HG03108 (cell line): Measurements from ENCODE around the gene LY6G6F.

ENCODE experiments used
- ATAC-seq: cut with Tn5 transposase; IDR thresholded peaks from one replicate; pipeline ENCODE4 v1.9.1; 2021; ENCODE audit warnings: moderate library complexity; ENCODE audit not compliant: unreplicated experiment

The LY6G6F gene

DNA sequence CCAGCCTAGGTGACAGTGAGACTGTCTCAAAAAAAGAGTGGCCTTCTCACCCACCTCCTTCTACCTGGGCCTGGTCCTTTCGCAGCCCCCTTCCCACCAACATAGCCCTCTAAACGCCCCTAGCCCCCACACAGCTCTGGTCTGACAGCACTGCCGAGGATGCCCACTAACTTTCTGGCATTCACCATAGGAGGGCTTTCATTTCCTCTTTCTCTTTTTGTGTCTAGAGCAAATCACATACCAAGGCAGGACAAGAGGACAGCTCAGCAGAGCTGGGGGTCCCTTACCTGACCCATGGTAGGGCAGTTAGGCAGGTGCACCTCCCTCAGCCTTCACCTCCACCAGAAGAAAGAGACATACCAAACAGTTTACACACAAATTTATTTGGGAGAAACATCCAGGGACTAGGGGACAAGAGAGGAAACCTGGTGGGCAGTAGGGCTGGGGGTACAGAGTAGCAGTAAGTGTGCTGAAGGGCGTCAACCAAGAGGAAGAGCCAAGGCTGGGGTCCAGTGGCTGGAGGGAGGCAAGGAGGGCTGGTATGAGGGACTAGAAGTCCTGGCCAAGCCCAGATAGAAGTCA, 30.3 kb upstream of the LY6G6F start:
- ATAC-seq, result no peak

DNA sequence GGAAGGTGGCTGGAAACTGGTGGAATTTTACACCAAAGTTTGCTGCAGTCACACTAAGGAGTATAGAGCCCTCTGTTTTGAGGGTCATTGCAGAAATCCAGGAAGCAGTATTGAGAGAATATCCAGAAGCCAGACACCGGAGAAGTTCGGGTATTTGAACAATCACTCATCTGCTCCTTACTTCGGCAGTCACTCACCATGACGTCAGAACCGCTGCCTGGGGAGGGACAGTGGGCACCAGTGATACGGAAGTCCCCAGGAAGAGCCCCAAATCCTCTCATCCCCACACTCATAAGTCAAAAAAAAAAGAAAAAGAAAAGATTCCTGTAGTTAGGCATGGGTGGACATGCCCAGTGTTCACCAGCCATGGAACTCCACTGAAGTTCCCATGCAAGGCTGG, 29.8 kb upstream of the LY6G6F start:
- no peak for ATAC-seq

DNA sequence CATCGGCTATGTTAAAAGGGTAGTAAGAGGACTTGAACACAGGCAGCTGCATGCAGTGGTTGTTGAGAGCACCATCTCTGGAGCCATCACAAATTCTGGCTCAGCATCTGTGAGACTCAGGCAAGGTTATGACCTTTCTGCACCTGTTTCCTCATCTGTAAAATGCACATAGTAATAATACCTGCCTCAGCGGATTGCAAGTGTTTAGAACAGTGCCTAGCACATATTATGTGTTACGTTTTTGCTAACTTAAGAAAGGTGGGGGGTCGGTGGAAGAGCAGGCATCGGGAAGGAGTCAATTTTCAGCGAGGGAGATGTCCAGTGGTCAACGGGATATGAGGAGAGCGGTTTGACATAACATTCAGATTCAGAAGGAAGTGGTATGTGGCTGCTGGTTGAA, 28.7 kb upstream of the LY6G6F start:
- no peak for ATAC-seq

DNA sequence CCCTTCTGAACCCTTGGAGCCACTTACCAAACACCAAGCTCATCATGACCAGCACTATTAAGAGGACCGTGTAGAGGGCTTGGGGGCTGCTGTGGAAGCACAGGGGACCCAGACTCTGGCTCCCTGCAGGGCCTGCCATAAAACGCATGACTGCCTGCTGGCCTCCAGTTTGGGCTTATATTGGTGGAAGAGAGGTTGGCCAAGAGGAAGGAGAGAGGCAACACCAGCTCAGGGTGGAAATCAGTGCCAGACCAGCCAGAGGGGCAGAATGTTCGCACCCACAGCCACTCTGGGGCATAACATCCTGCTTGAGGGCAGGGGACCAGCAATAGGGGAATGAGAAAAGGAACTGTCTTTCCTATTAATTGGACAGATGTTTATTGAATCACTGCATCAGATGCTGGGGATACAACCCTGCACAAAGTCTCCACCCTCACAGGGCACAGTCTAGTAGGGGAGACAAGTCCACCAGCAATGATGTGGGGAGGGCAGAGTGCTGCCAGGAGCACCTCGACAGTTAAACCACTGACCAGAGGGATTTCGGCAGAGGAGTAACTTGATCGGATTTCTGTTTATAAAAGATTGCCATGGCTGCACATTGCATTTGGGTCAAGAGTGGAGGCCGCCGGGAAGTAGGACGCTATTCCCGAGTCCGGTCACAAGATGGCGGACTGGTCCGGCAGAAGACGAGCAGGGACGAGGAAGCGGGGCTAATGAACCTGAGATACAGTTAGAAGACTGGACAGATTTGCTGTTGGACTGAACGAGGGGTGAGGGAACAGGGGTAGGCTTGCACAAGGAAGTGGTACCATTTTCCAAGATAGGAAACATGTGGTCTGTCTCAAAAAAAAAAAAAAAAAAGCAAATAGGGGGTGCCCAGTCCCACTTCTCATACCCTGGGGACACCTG, 26.2 kb upstream of the LY6G6F start, which contains the start of gene LY6G5C:
LY6G5C (minus strand) TSS at position 842 of the 909 bp plus-strand sequence; CDS start at position 148, 694 bp downstream.
- peak; percentile 48 for ATAC-seq

DNA sequence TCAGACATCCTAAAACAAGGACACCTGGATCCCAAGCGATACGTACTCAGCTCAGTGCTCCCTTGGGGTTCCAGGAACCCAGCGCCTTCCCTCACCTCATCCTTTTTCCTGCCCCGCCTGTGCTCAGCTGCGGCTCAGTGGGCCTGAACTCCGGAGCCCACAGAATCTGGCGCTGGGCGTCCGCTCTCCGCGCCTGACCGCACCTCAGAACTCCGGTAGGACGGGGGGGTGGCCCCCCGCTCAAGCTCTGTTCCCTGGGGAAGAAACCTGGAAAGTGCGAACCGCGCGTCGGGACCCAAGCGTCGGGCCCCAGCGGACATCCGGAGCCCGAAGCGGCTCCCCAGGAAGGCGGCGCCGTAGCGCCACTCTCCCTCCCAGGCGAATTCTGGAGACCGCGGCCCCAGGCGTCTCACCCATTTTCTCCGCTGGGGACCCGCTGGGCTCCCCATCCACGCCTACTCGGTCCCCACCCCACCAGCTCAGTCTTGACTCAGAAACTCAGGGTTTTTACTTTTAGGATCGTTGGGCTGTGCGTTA, 25.5 kb upstream of the LY6G6F start:
- no peak for ATAC-seq

DNA sequence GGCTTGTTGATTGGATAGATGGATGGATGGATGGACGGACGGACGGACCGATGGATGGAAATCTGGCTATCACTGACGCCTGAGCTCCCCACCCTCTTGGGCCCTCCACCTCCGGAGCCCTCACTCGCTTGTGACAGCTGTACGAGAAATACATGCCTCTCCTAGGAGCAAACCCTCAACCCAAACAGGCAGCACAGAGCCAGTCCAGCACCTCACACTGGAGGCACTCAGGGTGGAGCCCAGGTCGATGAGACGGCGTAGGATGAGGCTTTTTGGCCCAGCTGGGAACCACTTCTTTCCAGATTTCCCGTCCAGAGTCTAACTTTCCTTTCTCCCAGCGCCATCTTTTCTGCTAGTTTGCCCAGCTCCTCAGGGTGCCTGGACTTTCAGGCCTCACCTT, 23.1 kb upstream of the LY6G6F start:
- no peak for ATAC-seq

DNA sequence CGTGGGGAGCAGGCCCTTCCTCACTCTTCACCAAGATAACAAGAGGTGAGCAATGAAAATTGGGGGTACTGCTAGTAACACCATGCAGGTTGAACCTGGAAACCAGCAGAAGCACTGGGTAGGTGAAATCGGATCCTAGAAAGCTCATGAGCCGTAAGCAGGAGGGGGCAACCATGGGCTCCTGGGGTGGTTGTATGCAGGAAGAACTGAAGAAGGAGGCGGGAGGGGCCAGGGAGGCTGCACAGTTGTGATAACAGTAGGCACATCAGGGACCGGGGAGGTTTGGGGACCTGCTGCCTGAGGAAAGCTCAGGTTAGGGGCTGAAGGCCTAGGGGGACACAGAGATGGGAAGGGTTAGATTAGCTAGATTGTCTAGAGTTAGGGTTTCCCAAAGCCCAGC, 20.2 kb upstream of the LY6G6F start:
- no peak for ATAC-seq

DNA sequence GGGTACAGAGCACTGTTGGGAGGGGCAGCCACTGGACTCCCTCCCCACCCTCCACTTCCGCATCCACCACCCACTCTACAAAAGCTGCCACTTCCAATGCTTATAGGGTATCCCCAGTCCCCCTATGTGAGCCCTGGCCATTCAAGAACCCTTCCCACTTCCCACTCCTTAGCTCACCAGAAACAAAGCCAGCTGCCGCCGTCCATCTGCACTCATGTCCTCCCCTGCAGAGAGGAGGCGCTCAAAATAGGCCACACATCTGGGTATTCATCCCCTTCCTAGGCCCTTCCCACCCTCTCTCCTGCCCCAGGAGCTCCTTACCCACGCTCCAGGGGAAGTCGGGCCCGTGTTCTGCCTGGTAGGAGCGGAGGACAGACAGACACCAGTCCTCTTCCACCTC, 19.3 kb upstream of the LY6G6F start:
- ATAC-seq, result no peak

DNA sequence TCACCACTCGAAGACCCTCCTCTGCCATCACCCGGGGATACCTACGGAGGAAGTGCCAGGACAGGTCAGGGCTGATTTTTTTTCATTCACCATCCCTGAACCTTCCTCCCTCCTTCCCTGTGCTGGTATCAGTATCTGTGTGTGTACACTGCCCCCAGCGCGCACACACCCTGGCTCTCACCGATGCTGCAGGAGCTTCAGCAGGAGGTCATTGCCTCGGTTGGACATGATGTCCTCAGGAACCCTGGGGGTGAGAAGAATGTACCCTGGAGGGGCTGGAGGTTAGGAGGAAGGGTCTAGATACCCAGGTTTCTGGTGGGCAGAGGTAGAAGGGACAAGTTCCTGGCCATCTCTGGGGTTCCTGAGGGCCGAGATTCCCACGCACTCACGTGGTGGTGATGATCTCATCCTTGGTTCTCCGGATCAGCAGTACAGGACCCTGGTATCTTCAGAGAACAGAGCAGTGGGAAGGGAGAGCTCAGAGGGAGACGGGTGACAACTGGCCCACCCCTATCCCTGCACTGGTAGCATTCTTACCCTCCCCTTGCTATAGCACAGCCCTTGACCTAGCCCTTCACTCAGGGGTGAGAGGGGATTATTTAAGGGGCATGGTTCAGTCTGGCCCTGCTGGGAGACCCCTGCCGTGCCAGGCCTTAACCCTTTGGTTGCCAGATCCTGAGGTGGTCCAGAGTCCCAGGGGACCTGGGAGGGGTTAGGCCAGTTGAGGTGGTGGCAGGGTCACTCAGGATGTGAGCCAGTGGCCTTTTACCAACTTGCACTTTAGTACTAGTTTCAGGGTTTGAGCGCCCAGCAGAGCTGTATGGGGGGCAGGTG, 18.6 kb upstream of the LY6G6F start:
- no peak for ATAC-seq

DNA sequence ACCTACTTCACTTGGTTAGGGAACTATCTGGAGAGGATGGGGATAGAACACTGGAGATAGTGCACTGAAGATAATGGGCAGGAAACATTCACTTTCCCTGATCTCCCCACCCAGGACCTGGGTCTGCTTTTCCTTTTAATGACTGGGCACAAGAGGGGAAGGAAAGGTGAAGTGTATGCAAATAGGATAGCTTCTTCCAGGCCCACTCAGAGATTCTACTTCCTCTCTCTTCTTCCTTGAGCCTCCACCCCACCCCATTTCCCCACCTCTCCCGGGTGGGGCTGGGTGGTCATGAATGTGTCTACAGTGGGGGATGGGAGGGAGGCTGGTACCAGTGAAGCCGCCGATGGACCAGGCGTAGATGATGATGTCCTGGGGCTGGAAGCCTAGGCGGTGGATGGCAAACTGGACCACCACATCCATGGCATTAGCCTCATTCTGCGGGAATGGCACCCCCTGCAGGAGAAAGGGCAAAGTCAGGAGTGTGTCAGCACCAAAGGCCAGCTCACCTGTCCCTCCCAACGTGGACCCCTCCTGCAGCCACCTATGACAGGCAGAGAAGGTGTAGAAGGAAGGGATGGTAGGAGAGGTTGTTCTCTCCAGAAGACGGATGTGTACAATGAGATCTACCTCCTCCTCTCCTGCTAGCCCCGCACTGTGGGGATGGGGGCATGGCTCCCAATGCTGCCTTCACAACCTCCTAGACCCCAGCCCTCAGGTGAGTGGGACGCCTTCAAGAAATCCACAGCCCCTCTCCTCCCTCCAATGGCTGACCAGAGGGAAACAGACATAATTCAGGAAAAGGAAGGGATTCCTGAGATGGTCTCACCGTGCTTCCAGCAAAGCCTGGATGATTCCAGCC, 17.2 kb upstream of the LY6G6F start:
- ATAC-seq, result no peak

DNA sequence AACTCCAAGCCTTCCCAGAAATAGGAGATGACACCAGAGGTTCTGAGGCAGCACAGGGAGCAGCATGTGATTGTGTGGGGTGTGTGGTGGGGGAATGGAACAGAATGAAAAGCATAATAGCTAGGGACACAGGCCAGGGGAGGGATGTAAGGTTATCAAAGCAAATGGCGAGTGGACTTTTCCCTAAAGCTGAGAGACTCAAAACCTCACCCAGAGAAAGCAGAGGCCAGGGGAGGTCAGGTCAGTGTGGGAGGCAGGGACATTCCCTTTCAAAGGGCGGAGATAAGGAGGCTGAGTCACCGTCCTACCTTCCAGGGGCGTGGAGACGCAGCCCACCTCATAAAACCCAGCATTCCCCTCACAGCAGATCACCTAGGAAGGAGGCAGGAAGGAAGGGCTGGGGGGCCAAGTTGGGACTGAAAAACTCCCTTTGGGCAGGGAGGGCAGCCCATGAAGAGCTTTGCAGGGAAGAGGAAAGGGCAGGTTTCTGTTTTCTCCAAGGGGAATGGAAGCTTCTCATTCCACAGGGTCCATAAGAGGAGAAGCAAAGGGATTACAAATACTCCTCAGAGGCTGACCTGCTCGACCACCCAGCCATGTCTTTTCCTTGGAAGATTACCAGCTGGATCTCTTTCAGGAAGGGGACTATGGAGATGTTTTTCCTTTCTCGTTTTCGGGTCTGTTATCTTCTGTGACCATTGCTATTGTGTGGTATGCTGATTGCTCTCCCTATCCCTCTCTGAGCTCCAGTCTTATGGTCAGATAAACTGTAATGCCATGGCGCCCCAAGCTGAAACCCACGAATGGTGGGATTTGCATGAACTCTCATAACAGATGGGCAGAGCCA, 16.2 kb upstream of the LY6G6F start:
- no peak for ATAC-seq

DNA sequence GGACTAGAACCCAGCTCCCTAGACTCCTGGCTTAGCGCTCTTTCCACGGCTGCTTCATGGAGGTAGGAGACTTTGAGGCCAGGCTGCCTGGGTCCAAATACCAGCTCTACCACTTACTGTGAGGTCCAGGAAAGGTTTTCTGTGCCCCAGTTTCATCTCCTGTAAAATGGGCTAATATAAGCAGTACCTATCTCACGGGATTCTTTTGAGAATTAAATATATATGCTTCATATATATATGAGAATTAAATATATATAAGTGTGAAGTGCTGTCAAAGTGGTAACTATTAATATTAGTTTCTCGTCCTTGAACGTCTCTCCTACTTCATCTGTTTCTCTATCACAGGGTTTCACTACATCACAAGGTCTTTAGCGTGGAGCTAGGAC, 15.6 kb upstream of the LY6G6F start:
- ATAC-seq, result no peak

DNA sequence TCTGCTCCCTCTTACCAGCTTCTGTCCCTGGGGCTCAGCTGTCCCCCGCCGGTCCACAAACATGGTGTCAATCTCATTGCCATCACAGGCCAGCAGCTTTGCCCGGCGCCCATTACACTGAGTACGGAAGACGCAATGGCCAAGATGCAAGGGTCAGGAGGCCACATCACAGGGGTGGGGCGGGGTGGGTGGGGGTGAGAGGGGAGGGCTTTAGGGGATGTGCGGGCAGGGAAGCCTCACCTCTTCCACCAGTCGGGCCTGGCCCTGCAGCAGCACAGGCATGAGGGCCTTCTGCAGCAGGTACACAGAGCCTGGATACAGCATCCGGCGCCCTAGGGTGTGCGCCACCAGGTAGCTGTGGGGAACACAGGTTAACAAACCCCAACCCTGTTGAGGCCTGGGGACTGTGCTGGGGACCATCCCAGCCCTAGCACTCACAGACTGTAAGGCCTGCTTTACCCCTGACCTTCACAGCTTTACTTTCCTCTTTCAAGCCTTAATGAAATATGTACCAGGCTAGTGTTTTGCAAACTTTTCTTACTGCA, 15.0 kb upstream of the LY6G6F start:
- no peak for ATAC-seq

DNA sequence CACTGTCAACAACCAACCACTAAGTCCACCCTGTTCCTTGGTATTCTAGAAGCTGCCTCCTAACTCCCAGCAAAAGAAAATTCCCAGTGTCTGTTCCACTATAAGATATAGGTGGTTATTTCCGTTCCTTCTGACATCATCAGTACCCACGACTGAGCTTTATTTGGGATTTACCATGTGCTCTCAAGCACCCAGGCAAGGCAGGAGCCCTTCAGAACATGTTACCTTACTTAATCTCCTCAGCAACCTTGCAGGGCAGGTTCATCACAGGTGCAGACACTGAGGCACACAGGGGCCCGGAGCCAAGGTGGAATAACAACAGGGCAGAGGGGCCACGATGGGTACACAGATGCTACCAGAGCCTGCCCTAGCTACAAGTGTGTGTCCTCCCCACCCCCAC, 14.3 kb upstream of the LY6G6F start:
- ATAC-seq, result no peak

DNA sequence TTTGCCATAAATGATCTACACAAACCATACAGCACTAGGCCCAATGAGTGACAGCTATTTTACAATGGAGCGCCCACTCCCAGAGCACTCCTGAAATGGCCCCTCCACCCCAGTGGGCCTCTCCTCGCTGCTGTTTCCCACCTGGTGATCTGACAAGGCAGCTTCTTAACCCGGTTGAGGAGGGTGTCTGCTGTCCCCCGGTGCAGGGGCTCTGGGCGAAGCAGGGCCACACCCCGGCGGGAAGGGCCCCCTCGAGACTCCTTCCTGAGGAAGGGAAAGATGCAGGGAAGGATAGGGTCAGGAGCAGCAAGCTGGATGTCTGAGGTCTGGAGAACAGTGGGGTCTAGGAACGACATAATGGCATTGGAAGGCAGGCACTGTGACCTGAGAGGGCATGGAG, 13.8 kb upstream of the LY6G6F start:
- ATAC-seq, result no peak

DNA sequence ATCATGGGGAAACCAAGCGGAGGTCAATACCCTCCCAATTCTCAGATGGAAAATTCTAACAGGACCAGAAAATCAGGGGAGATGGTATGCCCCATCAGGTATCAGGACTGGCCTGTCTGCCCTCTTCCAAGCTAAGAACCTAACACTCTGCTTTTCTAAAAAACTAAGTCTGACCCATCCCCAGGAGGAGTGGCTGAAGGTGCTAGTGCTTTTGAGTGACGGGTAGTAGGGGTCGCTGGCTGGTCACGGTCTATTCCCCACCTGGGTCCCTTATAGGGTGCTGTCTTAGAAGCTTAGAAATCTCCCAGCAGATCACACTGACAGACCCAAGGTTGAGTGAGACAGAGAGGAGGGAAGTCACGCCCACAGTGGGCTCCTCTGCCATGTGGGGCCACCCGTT, 13.1 kb upstream of the LY6G6F start:
- ATAC-seq, result no peak

DNA sequence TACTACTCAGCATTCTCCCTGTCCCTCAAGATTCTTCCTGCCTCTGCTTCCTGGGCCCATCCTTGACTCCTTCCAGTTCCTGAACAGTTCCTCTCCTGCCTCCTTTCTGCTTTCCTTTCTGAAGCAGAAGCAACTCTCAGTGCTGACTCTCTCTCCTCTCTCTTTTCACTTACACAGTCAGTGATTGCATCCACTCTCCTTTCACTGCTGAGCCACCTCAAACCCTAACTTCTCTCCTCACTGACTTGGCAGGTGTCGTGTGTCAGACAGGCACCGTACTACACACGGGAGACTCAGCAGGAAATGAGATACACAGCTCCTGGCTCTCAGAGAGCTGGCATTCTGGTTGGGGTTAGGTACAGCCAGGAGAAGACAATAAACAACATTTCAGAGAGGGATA, 9.1 kb upstream of the LY6G6F start:
- ATAC-seq, result no peak

DNA sequence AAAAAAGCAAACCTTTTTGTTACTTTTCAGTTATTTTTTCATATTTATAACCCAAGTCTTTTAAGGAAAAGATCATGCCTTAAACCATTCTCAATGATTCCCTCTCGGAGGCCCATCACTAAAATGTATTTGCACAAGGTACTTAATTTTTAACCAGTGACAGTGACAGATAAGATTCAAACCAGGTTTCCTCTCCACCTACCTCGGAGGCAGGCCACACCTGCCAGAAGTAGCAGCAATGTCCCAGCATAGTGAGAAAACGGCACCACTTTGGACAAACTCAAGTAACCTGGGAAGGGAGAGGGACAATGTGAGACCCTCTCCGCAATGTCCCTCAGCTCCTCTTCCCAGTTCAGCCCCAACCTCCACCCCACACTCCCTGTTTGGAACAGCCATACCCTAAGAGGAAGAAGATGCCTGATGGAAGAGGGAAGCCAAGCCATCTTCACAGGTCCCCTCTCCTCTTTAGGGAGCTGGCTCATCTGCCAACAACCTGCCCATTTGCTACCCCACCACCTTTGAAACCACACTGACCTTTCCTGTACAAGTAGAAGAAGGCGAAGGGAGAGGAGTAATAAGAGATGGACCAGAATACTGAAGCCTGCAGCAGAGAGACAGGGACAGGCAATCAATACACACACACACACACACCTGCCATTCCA, 5.8 kb upstream of the LY6G6F start:
- ATAC-seq, result no peak
